GM19025 (cell line): ENCODE measurements around the gene APOBEC3B.
A peak's percentile ranks its signal among the peaks of the same experiment; 100 is the strongest.
"Not testable (repeated sequence)": the region's sequence is repeated elsewhere in the genome, so short reads cannot be mapped to it uniquely, and the experiment has no call there.

Experiments
- ATAC-seq: cut with Tn5 transposase; IDR thresholded peaks from one replicate; pipeline ENCODE4 v1.9.1; 2021; ENCODE audit warnings: mild to moderate bottlenecking, low read depth, moderate library complexity; ENCODE audit not compliant: unreplicated experiment

APOBEC3B gene

DNA sequence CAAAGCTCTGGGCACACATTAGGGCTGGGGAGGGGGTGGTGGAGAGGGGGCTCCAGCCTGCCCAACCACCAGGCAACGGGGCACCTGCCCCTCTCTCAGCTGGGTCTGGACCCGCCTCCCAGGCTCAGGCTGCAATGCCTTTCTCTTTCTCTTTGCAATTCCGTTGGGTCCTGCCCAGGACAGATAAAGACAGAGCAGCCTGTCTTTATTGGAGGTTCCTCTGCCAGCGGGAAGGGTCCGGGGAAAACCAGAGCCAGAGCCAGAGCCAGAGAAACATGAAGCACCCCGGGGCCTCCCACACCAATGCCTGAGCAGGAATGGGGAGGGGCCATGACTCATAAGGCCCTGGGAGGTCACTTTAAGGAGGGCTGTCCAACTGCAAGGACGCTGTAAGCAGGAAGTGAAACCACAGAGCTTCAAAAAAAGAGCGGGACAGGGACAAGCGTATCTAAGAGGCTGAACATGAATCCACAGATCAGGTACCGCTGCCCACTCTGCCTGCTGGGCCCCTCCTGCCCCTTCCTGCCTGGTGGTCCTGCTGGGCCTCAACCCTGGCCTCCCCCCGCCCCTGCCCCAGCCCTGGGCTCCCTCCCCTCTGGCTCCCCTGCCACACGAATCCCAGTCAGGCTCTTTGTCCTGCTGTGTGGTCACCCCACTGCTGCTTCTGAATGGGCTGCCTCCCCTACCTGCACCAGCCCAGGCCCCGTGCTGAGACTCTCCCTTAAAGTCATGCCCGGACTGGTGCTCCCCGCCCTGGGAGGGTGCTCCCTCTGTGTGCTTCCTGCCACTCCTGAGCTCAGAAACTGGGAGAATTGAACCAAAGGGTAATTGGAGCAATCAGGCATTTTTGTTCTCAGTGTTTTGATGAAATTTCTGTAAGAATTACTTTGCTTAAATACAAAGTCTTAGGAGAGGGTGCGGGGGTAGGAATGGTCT is at the start of gene APOBEC3B:
TSS of gene APOBEC3B (plus strand) at position 356 of the 936 bp plus-strand sequence. CDS start at position 463, 107 bp downstream.
- ATAC-seq, result peak; percentile 52

DNA sequence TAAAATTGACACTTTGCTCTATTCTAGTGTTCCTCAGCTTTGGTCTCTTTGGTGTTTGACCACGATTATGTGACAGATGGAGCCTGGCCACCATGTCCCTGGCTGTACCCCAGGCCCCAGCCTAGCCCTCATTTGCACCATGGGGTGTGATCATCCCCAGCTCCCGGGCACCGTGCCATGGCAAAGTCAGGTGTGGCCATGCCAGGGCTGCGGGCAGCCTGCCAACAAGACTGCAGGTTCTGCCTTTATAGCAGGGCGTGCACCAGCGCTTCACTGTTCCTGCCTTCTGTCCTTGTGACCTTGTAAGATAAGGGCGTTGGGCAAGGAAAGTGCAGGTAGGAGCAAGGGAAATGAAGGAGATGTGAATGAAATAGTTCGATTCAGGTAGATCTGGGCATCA is 47.1 kb upstream of the APOBEC3B start:
- ATAC-seq, result no peak

DNA sequence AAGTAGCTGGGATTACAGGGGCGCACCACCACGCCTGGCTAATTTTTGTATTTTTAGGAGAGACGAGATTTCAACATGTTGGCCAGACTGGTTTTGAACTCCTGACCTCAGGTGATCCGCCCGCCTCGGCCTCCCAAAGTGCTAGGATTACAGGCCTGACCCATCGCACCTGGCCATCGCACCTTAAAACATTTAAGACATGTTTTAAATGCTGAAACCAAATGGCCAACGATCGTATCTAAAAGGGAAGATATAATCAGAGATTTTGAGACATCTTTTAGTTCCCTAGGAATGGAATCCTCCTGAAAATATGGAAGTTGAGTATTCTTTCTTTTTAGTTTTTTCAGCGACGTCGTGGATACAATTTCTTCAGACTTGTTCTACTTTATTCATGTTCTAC is 46.5 kb upstream of the APOBEC3B start:
- no peak for ATAC-seq

DNA sequence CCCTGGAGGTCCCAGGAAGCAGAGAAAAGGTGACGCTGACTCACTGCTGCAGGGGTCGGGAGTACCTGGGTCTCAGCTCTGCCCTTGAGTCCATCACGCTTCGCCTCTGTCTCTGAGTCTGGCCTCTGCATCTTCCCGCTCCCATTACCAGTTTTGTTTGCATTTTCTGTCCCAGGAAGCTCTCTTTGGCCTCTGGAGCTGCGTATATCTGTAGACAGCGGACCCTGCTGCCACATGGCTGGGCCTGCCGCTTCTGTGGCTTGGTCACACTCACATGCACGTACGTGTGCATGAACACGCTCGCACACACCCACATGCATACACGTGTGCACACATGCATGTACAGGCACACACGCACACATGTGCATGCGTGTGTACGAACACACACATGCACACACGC is 45.6 kb upstream of the APOBEC3B start:
- ATAC-seq, result no peak

DNA sequence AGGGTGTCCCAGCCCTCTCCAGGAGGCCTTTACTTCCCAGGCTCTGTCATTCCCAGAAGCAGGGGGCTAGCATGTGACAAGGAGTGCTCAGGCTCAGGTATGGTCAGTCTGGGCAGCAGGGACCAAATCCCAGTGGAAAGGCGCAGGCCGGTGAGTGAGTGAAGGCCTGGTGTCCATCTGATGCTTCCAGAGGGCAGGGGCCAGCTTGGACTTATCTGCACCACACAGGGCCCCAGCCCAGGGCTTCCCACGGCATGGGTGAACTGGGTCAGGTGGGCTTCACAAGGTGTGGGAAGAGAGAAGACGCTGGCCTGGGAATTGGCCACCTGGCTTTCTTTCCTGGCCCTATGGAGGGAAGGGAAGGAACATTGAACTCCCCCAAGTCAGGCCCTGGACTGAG is 45.1 kb upstream of the APOBEC3B start:
- no peak for ATAC-seq

DNA sequence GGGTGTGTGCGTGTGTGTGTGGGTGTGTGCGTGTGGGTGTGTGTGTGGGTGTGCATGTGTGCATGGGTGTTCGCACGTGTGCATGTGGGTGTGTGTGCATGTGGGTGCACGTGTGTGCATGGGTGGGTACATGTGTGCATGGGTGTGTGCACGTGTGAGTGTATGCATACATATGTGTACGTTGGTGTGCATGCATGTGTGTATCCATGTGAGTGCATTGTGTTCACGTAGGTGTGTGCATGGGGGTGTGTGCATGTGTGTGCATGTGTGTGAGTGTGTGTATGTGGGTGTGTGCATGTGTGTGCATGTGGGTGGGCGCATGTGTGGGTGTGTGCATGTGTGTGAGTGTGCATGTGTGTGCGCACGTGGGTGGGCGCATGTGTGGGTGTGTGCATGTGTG is 44.6 kb upstream of the APOBEC3B start:
- ATAC-seq, result no peak

DNA sequence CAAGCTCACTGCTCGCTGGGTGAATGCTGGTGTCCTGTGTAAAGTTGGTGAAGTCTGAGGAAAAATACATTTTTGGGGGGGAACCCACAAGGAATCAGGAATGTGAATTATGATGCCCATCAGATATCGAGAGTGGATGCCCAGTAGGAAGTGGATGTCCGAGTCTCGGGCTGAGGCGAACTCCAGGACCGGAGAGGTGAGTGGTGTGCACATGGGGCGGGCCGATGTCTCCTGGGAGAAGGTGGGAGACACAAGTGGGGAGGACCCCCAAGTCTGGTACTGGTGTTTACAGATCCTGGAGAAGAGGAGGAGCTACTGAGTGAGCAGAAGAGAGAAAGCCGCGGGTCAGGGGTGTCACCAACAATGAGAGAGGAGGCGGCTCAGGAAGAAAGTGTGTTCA is 43.9 kb upstream of the APOBEC3B start:
- ATAC-seq, result no peak

DNA sequence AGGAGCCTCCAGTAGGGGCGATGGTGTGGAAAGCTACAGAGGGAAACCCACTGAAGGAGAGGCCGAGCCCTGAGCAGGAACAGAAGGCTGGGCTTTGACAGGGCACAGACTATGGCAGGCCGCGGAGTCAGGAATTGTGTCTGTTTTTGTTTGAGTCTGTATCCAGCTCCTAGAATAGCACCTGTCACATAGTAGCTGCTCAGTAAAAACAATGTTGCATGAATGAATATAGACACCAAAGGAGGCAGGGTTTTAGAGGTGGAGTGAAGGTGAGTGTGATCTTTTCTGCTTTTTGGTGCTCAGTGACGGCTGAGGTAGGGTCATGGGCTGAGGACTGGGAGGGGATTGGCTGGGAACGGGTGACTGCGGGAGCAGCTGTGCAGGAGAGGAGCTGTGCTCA is 43.2 kb upstream of the APOBEC3B start:
- ATAC-seq, result no peak

DNA sequence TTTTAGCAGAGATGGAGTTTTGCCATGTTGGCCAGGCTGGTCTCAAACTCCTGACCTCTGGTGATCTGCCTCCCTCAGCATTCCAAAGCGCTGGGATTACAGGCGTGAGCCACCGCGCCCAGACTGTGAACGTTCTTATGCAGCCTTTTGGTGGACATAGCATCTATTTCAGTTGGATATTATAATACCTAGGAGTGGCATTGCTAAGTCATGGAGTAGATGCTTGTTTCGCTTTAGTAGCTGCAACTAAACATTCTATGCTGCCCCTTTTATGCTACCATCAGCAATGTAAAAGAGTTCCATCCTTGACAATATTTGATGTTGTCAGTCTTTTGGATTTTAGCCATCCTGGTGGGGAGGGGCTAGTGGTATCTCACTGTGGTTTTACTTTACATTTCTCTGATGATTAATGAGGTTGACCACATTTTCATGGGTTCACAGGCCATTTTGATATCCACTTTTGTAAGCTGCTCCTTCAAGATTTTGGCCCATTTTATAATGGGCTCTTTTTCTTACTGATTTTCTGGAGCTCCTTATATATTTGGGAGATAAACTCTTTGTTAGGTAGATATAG is 41.2 kb upstream of the APOBEC3B start:
- ATAC-seq, result no peak

DNA sequence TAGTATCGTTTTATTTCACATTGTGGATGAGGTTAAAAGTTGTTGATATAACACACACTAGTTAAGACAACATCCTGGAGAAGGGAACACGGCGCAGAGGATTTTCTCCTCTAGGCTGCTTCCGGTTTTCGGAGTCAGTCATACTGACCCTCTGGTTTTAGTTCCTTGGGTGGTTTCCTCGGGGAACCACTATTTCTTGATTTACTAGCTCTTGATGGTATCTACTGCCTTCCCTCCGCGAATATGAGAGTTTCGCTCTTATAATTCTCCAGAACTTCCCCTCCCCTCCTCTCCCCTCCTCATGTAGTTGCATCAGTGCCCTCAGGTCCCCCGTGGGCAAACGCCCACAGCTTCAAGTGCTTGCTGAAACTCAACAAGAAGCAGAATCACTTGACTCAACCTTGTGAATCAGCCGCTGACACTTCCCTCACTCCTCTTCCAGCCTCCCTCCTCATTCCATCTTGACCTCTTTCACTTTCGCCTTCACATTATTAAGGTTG is 40.6 kb upstream of the APOBEC3B start:
- ATAC-seq, result peak; percentile 74

DNA sequence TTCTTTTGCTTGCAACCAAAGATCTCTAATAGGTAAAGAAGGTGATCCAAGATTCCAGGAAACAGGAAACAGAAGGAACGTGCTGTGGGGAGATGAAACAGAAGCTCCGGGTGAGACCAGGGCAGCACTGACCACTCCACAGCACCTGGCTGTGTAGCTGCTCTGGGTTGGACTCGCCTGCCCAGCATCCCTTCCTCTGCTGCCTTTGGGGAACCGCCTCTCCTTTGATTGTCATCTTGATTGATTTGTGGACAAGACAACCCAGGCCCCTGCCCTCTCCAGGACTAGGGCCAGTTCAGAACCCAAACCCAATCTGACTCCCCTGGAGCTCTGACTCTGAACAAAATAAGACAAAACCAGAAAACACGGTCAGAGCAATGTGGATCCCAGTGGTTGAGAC is 39.4 kb upstream of the APOBEC3B start:
- ATAC-seq, result no peak

DNA sequence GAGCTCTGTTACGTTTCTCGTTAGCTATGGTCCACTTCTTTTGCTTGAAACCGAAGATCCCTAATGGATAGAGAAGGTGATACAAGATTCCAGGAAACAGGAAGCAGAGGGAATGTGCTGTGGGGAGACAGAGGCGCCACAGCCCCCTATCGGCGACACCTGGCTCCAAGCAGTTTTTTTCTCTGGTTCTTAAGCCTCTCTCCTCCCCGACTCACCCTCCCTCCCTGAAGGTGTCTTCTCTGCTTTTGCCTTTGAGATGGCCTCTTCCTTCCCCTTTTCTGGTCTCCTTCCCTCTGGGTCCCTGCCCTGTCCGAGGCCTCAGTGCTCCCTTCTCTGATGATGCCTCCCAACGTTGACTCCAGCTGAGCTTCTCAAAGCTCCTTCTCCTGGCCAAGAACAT is 38.9 kb upstream of the APOBEC3B start:
- ATAC-seq, result no peak

DNA sequence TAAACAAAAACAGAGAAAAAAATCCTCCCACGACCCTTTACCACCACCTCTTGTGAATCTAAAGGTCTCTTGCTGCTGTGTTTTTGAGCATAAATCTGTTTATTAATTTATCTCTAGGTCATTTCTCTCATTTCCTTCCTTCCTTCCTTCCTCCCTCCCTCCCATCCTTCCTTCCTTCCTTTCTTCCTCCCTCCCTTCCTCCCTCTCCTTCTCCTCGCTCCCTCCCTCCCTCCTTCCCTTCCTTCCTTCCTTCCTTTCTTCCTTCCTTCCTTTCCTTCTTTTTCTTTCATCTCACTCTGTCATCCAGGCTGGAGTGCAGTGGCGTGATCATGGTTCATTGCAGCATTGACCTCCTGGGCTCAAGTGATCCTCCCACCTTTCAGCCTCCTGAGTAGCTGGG is 38.3 kb upstream of the APOBEC3B start:
- ATAC-seq, result no peak

DNA sequence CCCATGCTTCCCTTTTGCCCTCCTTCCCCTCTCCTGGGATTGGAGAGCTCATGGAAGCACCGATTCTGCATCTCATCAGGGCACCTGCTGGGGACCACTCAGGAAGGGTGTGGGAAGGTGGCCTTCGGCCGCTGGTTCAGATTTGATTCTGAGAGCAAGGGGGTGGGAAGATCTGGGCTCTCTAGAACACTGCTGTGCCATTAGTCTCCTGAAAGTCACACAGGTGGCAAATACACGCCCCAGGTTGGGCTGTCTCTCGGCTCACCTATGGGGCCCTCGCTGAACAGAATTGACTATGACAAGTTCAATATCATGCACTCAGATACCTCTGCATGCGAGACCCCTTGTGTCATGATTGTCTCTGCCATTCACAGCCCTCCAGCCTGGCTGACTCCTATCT is 37.5 kb upstream of the APOBEC3B start:
- no peak for ATAC-seq

DNA sequence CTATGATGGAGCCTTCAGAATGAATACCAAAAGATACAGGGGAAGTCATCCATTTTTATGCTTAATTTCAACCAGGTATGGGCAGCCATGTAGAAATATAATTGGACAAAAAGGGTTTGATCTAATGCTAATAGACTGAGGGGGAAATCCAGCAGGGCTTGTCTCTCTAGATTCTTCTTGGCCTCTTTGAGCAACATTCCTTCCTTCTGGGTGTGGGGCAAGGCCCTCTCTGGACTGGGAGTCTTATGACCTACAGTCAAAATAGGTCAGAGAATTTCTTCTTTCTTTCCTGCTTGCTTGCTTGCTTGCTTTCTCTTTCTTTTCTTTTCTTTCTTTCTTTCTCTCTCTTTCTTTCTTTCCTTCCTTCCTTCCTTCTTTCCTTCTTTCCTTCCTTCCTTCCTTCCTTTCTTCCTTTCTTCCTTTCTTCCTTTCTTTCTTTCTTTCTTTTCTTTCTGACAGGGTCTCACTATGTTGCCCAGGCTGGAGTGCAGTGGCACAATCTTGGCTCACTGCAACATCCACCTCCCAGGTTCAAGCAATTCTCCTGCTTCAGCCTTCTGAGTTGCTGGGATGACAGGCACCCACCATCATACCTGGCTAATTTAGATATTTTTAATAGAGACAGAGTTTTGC is 36.3 kb upstream of the APOBEC3B start:
- not testable (repeated sequence) for ATAC-seq

DNA sequence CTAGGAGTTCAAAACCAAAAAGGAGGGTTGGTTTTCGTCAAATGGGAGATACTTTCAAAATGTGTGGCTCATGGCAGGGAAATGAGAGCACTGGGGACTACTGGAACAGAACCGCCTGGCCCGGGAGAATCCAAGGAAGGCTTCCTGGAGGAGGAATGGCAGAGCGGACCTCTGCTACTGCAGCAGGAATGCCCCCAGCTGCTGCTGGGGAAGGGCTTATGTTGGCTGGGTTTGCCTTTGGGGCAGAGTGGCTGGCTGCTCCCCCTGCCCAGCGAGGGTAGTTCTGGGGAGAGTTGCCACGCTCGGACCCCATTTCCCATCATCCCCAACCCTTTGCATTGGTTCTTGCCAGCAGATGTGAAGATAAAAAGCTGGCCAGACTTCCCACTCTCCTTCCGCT is 35.4 kb upstream of the APOBEC3B start:
- ATAC-seq, result no peak

DNA sequence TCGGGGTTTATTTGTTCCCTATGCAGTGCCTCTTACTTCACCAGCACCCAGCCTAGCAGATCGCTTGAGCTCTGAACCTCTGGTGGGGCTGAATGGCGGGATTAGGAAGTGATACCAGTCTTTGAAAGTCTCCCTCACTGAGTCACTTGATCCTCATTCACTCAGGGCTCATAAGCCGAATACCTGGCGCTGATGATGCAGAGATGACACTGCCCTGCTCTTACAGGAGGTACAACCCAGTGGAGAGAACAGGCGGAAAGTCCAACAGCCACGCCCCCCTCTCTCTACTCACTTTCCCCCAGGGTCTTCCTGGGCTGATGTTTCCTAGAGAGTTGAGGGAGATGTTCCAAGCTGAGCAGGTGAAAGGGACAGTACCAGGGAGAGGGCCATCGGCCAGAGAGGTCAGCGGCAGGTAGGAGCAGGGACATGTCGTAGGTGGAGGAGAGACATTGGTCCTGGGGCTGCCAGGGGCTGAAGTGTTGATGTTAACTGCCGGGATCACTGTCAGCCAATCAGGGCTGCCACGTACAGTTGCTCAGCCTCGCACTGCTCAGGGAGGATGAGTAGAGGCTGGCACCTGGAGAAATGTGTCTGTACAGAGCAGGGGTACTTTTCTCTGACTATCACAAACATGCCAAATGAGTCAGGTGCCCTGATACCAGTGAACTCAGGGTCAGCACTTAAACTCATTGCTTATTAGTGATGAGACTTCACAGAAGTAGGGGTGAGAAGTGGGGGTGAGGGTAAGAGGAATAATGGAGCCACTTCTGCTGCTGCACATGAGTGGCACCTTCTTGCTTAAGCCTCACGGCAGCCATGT is 34.6 kb upstream of the APOBEC3B start:
- no peak for ATAC-seq

DNA sequence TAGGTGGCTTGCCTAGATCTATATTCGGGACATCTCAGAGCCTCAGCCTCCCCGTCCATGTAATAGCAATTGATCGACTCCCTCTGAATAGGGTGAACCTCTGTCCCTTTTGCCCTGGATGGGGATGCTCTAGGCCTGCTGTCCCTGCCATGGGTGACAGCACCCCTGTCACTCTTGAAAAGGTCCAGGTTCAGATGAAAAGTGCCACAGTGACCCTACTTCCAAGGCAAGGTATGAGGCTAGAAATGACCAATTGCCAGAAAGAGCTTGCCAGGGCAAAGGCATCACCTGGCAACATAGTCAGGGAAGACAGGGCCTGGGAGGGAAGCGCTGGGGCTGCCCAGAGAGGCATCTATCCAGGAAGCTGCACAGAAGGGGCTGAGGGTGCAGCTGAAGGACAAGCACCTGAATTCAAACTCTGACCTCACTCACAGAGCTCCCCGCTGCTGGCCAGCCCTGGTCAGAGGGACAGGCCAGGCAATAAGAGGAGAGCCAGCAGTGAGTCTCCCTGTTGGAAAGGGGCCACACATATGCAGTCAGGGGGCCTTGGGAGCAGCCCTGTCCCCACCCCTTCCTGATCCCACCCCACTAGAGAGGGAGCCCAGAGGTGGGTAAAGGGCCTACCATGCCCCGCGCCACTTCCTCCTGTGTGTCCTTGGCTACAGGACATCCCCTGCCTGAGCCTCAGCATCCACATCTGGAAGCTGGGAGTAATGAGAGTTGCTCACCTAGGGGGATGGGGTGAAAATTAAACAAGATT is 33.8 kb upstream of the APOBEC3B start:
- ATAC-seq, result no peak

DNA sequence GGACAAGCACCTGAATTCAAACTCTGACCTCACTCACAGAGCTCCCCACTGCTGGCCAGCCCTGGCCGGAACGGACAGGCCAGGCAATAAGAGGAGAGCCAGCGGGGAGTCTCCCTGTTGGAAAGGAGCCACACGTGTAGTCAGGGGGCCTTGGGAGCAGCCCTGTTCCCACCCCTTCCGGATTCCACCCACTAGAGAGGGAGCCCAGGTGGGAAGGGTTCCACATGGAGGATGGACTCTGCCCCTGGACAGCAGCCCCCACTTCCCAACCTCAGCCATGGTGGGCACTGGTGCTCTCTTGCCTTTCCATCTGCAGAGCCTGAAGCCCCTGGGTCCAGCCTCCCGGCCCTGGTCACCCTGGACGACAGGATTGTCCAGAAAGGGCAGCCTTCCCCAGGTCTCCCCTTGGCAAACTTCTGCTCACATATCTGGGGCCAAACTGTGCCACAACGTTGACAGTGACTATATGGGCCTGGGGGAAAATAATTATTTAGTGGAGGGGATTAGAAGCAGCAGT is 32.2 kb upstream of the APOBEC3B start:
- ATAC-seq, result no peak
